BE2C (cell line): ENCODE results near the gene ZNF662.
A peak's percentile ranks its signal among the peaks of the same experiment; 100 is the strongest.
"Not testable (repeated sequence)": the region's sequence is repeated elsewhere in the genome, so short reads cannot be mapped to it uniquely, and the experiment has no call there.

Experiments used
- DNase-seq: peaks from one replicate; pipeline ENCODE4 v3.0.0-alpha.2; 2020
- H3K27me3 ChIP-seq: fragments of 250-450 bp; sonication (Bioruptor Pico); 2 replicates; pipeline ENCODE4 v1.5.1; 2020; ENCODE audit warnings: mild to moderate bottlenecking
- H3K36me3 ChIP-seq: fragments of 250-450 bp; sonication (Bioruptor Pico); 2 replicates; pipeline ENCODE4 v1.5.1; 2020; ENCODE audit warnings: mild to moderate bottlenecking
- H3K4me1 ChIP-seq: fragments of 250-450 bp; sonication (Bioruptor Pico); 2 replicates; pipeline ENCODE4 v1.5.1; 2020
- H3K4me3 ChIP-seq: 2 replicates; pipeline ENCODE4 v1.5.1; 2011; ENCODE audit warnings: low read depth, low read length
- H3K9me3 ChIP-seq: fragments of 250-450 bp; sonication (Bioruptor Pico); 2 replicates; pipeline ENCODE4 v1.5.1; 2020
- TF ChIP-seq, protein P1 (sequence below): IDR thresholded peaks from 2 replicates; pipeline ENCODE4 v1.5.1; 2012; ENCODE audit warnings: mild to moderate bottlenecking, low read depth, low read length

ZNF662 gene

DNA sequence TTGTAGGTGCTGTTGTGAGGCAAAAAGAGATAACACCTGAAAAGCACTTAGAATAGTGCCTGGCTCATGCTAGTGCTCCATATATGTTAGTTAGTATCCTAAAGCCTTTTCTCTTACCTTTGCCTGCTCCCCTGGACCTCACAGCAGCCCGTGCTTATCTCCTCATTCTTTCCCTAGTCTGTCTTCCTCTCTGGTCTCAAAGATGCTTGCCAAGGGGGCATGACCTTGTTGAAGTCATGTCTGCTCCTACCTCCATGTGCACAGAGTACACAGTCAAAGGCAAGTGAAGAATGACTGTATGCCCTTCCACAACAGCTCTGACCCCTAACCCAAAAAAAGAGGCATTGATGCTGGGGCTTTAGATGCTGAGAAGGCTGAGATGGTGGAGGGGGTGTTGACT, 29.5 kb upstream of the ZNF662 start:
- no peak for DNase-seq
- TF ChIP-seq, protein P1, sequence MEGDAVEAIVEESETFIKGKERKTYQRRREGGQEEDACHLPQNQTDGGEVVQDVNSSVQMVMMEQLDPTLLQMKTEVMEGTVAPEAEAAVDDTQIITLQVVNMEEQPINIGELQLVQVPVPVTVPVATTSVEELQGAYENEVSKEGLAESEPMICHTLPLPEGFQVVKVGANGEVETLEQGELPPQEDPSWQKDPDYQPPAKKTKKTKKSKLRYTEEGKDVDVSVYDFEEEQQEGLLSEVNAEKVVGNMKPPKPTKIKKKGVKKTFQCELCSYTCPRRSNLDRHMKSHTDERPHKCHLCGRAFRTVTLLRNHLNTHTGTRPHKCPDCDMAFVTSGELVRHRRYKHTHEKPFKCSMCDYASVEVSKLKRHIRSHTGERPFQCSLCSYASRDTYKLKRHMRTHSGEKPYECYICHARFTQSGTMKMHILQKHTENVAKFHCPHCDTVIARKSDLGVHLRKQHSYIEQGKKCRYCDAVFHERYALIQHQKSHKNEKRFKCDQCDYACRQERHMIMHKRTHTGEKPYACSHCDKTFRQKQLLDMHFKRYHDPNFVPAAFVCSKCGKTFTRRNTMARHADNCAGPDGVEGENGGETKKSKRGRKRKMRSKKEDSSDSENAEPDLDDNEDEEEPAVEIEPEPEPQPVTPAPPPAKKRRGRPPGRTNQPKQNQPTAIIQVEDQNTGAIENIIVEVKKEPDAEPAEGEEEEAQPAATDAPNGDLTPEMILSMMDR, result no peak
- no peaks in the 10 kb centered on the region for H3K9me3 ChIP-seq
- H3K4me1 ChIP-seq, result peaks cover 9% of the 10 kb centered on the region
- H3K36me3 ChIP-seq, result no peaks in the 10 kb centered on the region
- H3K27me3 ChIP-seq, result no peaks in the 10 kb centered on the region
- H3K4me3 ChIP-seq, result no peak overlapping the region

DNA sequence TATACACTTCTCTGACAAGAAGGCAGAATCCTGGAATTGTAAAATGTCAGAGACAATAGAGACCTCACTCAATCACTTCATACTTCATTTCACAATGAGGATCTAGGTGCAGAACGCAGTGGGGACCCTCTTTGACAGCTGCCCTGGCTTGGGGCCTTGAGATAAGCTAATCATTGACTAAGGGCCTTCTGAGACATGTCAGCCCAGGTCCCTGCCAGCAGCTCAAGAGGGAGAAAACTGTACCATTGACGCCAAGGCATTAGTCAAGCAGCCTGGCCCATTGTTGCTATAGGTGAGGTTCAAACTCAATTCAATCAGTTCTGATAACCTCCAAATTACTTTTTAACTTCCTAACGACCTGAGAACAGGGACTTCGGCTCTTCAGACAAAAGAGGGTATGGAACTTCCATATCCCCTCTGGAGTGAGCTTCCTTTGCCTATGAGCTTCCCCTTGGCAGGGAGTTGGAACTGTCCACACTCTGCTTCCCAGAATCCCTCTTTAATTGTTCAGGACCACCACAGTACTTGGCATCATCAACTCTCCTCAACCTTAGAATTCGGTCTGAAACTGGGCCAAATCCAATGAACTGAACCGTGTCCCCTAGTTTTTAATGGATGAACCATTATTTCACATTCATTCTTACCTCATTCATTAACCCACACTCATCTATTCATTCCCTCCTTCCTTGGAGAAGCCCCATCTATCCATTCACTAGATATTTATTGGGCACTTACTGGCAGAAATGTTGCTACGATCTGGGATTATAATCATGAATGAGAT, 28.8 kb upstream of the ZNF662 start:
- TF ChIP-seq, protein P1, result no peak
- Histone ChIP-seq H3K4me1 (peaks cover 5% of the 10 kb centered on the region; the same call in 1 of the 2 replicates), H3K4me3 (no peak overlapping the region), H3K36me3 (no peaks in the 10 kb centered on the region), H3K9me3 (no peaks in the 10 kb centered on the region), H3K27me3 (no peaks in the 10 kb centered on the region)
- DNase-seq, result no peak

DNA sequence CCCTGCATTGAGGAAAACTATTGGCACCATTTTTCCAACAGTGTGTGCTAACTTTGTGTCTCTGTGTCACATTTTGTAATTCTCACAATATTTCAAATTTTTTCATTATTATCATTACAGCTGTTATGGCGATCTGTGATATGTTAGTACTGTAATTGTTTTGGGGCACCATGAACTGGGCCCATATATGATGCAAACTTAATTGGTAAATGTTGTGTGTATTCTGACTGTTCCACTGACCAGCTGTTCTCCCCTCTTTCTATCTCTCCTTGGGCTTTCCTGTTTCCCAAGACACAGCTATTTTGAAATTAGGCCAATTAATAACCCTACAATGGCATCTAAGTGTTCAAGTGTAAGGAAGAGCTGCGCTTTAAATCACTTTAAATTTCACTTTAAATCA, 28.1 kb upstream of the ZNF662 start:
- Histone ChIP-seq H3K9me3 (no peaks in the 10 kb centered on the region), H3K36me3 (no peaks in the 10 kb centered on the region), H3K4me1 (no peaks in the 10 kb centered on the region), H3K4me3 (no peak overlapping the region), H3K27me3 (no peaks in the 10 kb centered on the region)
- TF ChIP-seq, protein P1, result no peak
- no peak for DNase-seq

DNA sequence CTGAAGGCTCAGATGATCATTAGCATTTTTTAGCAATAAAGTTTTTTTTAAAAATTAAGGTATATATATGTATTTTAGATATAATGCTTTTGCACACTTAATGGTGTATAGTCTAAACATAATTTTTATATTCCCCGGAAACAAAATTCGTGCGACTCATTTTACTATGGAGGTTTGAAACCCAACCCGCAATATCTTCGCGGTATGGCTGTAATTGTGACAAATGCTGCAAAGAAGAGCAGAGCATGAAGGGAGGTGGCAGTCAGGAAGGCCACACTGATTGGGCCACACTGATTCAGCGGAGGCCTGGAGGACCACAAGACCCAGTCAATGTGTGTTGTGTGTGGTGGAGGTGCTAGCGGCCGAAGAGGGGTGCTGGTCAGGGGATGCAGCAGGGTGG, 25.8 kb upstream of the ZNF662 start:
- no peak overlapping the region for H3K4me3 ChIP-seq
- TF ChIP-seq, protein P1, result no peak
- no peak for DNase-seq
- no peaks in the 10 kb centered on the region for H3K9me3 ChIP-seq
- H3K36me3 ChIP-seq, result no peaks in the 10 kb centered on the region
- H3K4me1 ChIP-seq, result no peaks in the 10 kb centered on the region
- H3K27me3 ChIP-seq, result no peaks in the 10 kb centered on the region

DNA sequence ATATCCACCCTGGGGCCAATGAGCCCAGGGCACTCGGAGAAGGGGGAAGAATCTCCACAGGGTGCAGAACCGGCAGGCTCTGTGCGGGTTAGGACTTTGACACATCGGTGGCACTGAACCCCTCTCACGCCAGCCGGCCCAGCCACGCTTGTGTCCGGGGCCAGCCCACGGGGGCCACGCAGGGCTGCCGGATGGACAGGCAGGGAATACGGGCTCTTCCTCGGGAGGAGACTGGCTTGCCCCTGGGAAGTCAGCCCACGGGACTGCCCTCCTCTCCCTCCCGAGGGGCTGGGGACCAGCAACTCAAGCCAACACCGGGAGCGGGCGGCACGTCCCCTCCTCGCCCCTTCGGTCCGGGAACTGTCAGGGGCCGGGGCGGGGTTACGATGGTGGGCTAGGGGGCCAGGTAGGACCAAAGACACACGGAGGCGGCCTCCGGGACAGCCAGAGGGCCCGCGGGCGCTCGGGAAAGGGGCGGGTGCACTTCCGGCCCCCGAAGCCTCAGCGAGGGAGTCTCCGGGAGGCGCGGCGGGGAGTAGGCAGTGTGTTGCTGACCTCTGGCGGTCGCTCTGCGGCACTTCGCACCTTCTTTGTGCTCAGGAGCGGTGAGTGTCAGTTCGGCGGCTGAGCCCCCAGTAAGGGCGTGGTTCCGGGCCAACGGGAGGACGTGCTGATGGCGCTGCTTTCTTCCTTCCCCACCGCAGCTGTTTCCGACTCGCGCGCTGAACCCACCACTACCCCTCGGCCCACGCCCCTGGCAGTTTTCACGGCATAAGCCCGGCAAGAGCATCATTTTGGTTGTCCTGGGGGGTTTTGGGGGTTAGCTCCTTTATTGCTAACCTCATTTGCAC, 25.1 kb upstream of the ZNF662 start:
- H3K36me3 ChIP-seq, result no peaks in the 10 kb centered on the region
- H3K4me1 ChIP-seq, result no peaks in the 10 kb centered on the region
- H3K9me3 ChIP-seq, result no peaks in the 10 kb centered on the region
- H3K27me3 ChIP-seq, result no peaks in the 10 kb centered on the region
- peak overlapping the region; percentile 55 for H3K4me3 ChIP-seq
- TF ChIP-seq, protein P1, result peak; percentile 69
- DNase-seq, result peak; percentile 78

DNA sequence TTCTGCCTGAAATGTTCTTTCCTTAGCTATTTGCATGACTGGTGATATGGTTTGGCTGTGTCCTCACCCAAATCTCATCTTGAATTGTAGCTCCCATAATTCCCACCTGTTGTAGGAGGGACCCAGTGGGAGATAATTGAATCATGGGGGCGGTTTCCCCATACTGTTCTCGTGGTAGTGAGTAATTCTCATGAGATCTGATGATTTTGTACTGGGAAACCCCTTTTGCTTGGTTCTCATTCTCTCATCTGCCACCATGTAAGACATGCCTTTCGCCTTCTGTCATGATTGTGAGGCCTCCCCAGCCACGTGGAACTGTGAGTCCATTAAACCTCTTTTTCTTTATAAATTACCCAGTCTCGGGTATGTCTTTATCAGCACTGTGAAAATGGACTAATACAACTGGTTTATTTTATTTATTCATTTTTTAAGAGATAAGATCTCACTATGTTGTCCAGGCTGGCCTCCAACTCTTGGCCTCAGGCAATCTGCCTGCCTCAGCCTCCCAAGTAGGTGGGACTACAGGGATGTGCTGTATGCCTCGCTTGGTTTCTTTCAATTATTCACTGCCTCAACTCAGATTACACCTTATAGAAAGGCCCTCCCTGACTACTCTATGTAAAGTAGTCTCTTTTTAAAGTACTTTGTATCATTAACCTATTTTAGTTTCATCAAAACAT, 22.6 kb upstream of the ZNF662 start:
- not testable (repeated sequence) for DNase-seq, H3K4me3 ChIP-seq, H3K4me1 ChIP-seq, H3K9me3 ChIP-seq, H3K27me3 ChIP-seq, H3K36me3 ChIP-seq
